B cell (primary cell): ENCODE measurements around the gene DNAJC3.

Experiments used
- EZH2 ChIP-seq: IDR thresholded peaks from 2 replicates; pipeline ENCODE4 v1.6.1; 2012; ENCODE audit warnings: borderline replicate concordance, low read depth, mild to moderate bottlenecking, moderate library complexity, low read length; ENCODE audit not compliant: insufficient read depth, poor library complexity, severe bottlenecking
- TF ChIP-seq, protein P1 (sequence below): fragments of 200-600 bp; IDR thresholded peaks from one replicate; pipeline ENCODE4 v1.8.0; 2022; ENCODE audit warnings: antibody characterized with exemption, mild to moderate bottlenecking

DNA sequence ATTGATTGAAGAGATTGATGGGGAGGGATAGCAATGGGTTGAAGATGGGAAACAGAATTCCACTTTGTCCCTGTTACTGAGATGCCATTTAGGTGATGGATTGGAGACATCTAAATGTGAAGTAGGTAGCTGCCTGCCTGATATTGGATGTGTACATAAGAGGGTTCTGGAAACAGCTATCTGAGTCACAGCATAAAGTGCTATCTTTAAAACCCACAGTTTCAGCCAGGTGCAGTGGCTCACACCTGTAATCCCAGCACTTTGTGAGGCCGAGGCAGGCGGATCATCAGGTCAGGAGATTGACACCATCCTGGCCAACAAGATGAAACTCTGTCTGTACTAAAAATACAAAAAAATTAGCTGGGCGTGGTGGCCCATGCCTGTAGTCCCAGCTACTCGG, 72.6 kb downstream of the DNAJC3 start:
- TF ChIP-seq, protein P1, sequence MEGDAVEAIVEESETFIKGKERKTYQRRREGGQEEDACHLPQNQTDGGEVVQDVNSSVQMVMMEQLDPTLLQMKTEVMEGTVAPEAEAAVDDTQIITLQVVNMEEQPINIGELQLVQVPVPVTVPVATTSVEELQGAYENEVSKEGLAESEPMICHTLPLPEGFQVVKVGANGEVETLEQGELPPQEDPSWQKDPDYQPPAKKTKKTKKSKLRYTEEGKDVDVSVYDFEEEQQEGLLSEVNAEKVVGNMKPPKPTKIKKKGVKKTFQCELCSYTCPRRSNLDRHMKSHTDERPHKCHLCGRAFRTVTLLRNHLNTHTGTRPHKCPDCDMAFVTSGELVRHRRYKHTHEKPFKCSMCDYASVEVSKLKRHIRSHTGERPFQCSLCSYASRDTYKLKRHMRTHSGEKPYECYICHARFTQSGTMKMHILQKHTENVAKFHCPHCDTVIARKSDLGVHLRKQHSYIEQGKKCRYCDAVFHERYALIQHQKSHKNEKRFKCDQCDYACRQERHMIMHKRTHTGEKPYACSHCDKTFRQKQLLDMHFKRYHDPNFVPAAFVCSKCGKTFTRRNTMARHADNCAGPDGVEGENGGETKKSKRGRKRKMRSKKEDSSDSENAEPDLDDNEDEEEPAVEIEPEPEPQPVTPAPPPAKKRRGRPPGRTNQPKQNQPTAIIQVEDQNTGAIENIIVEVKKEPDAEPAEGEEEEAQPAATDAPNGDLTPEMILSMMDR = no peak
- TF ChIP-seq EZH2 = no peak
